UCSD-AML1 (cell line): ENCODE measurements around the gene TLK2.
A peak's percentile ranks its signal among the peaks of the same experiment; 100 is the strongest.

Source experiments
- DNase-seq: peaks from one replicate; lab custom pipeline; 2025; ENCODE audit not compliant: unreplicated experiment; lab: John Stamatoyannopoulos, UW

TLK2 gene

GRCh38 chr17:62652251-62653001 is 173.8 kb downstream of the TLK2 start:
- DNase-seq: peak; percentile 85

- peak; percentile 77 for DNase-seq
These were observed 174.6 kb downstream of the TLK2 start for GRCh38 chr17:62653002-62653825.

GRCh38 chr17:62653826-62654761 is 175.5 kb downstream of the TLK2 start:
- no peak for DNase-seq

GRCh38 chr17:62655656-62656055 is 177.0 kb downstream of the TLK2 start:
- DNase-seq: no peak

- DNase-seq: no peak
These were observed 177.8 kb downstream of the TLK2 start for GRCh38 chr17:62656446-62656845.

GRCh38 chr17:62657145-62657665 is 178.6 kb downstream of the TLK2 start:
- DNase-seq: no peak

GRCh38 chr17:62657690-62658089 is 179.1 kb downstream of the TLK2 start:
- DNase-seq: no peak

- no peak for DNase-seq
These were observed 179.7 kb downstream of the TLK2 start for GRCh38 chr17:62658136-62658920.

GRCh38 chr17:62660629-62661118 is 182.0 kb downstream of the TLK2 start:
- no peak for DNase-seq

GRCh38 chr17:62661337-62661736 is 182.7 kb downstream of the TLK2 start:
- DNase-seq: no peak

- no peak for DNase-seq
These were observed 184.2 kb downstream of the TLK2 start for GRCh38 chr17:62662855-62663254.
